Naive B cell (primary cell): ENCODE results near the gene KNOP1. TPM values are rescaled to one million over a fixed set of nuclear protein-coding genes. Genes with fewer than 3 reads are reported as not detected.

Experiments used
- ATAC-seq, 2 donors: fragments of 150-1000 bp; cut with Tn5 transposase; 2 replicates each; pipeline ENCODE4 v1.10.0; 2021; ENCODE audit warnings: low read depth in 2 of 2, mild to moderate bottlenecking in 2 of 2, moderate library complexity in 2 of 2
- DNase-seq: peaks from one replicate; pipeline ENCODE4 v3.0.0; 2022
- H3K27ac Mint-ChIP-seq, 6 donors: one replicate each; pipeline ENCODE4 v1.8.0; 2020 to 2022; ENCODE audit warnings: mild to moderate bottlenecking in 6 of 6, mixed read lengths in 6 of 6, moderate library complexity in 5 of 6, inconsistent platforms in 2 of 6
- H3K27me3 Mint-ChIP-seq, 3 donors: one replicate each; pipeline ENCODE4 v1.8.0; 2021 to 2022; ENCODE audit warnings: mixed read lengths in 3 of 3, mild to moderate bottlenecking in 1 of 3
- H3K36me3 Mint-ChIP-seq, 2 donors: one replicate each; pipeline ENCODE4 v1.8.0; 2020 to 2022; ENCODE audit warnings: mixed read lengths in 2 of 2, inconsistent platforms in 1 of 2, mild to moderate bottlenecking in 1 of 2
- H3K4me1 Mint-ChIP-seq, 3 donors: one replicate each; pipeline ENCODE4 v1.8.0; 2020 to 2022; ENCODE audit warnings: mixed read lengths in 3 of 3, inconsistent platforms in 1 of 3, mild to moderate bottlenecking in 1 of 3, moderate library complexity in 1 of 3
- H3K4me3 Mint-ChIP-seq, 8 donors: one replicate each; pipeline ENCODE4 v1.8.0; 2020 to 2022; ENCODE audit warnings: mild to moderate bottlenecking in 8 of 8, mixed read lengths in 8 of 8, moderate library complexity in 8 of 8, inconsistent platforms in 2 of 8
- H3K9me3 Mint-ChIP-seq, 7 donors: one replicate each; pipeline ENCODE4 v1.8.0; 2020 to 2022; ENCODE audit warnings: mixed read lengths in 7 of 7, mild to moderate bottlenecking in 5 of 7, inconsistent platforms in 2 of 7, moderate library complexity in 1 of 7
- polyA plus RNA-seq, 6 donors: library from polyadenylated mRNA; unstranded; fragments of 300-500 nt; fragmentation: Illumina TruSeq; gene quantifications; one replicate each; pipeline ENCODE4 v1.2.3, GENCODE V29; 2021; ENCODE audit warnings: low read depth in 6 of 6

KNOP1 gene, protein sequence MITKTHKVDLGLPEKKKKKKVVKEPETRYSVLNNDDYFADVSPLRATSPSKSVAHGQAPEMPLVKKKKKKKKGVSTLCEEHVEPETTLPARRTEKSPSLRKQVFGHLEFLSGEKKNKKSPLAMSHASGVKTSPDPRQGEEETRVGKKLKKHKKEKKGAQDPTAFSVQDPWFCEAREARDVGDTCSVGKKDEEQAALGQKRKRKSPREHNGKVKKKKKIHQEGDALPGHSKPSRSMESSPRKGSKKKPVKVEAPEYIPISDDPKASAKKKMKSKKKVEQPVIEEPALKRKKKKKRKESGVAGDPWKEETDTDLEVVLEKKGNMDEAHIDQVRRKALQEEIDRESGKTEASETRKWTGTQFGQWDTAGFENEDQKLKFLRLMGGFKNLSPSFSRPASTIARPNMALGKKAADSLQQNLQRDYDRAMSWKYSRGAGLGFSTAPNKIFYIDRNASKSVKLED
- 1 to 10 TPM; 2.2 to 8.3 (median 5.9) TPM for polyA plus RNA-seq

DNA sequence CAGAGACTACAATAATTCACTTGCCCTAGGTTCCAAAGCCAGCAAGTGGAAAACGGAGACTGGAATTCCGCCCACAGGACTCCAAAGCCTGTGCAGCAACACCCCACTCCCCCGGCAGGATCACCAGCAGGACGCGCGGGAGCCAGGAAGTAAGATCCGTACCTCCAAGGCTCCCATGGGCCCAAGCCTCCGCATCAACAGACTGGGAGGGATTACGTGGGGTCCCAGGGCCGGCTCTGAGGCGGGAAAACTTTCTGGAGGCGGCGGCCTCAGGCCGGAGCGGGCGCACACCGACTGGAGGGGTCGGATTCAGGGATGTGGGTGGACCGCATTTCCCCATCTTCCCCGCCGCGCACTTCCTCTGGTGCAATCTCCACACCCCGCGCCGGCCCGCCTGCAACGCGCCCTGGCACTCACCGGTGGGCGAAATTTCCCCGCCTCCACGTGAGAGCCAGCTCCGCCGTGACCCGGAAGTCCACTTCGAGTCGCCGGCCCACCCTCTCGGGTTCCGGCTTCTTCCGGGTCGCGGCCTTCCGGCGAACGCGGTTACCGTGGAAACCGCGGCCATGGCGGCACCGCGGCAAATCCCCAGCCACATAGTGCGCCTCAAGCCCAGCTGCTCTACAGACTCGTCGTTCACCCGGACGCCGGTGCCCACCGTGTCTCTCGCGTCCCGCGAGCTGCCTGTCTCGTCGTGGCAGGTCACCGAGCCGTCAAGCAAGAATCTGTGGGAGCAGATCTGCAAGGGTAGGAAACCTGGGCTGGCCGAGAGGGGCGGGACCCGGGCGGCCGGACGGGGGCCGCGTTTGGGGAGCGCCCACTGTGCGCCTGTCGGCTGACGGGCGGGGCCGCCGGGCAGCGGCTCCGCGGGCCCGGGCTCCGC lies at the start of gene KNOP1, which contains the start of gene IQCK:
KNOP1 (minus strand) TSS at position 487 of the 883 bp plus-strand sequence. CDS start 3,192 bp downstream, outside the sequence.
IQCK (plus strand) TSS at position 531 of the 883 bp plus-strand sequence; CDS start at position 567, 36 bp downstream.
- peak; percentile 97 for ATAC-seq
- H3K4me3 Mint-ChIP-seq: peak within 1 kb of the TSS; percentile 90 to 98 (median 94)
- DNase-seq: peak; percentile 89
- H3K4me1 Mint-ChIP-seq: peaks cover 28 to 39% (median 29%) of the 10 kb centered on the region in 3 donors
- peak within 1 kb of the TSS; percentile 60 to 89 (median 80) for H3K27ac Mint-ChIP-seq
- H3K27me3 Mint-ChIP-seq: no peaks in the 10 kb centered on the region
- no peaks in the 10 kb centered on the region for H3K9me3 Mint-ChIP-seq
- H3K36me3 Mint-ChIP-seq: peaks cover 14 to 15% of the 10 kb centered on the region in 2 donors

- Mint-ChIP-seq H3K27ac (no peak overlapping the region), H3K4me3 (no peak overlapping the region), H3K4me1 (no peaks in the 10 kb centered on the region), H3K27me3 (no peaks in the 10 kb centered on the region), H3K36me3 (peaks cover 9 to 12% of the 10 kb centered on the region in 2 donors), H3K9me3 (peaks cover 3 to 23% (median 10%) of the 10 kb centered on the region in 7 donors)
- no peak for ATAC-seq
- no peak for DNase-seq
Observed at GRCh38 chr16:19767497-19767896, 49.5 kb upstream of the KNOP1 start.

DNA sequence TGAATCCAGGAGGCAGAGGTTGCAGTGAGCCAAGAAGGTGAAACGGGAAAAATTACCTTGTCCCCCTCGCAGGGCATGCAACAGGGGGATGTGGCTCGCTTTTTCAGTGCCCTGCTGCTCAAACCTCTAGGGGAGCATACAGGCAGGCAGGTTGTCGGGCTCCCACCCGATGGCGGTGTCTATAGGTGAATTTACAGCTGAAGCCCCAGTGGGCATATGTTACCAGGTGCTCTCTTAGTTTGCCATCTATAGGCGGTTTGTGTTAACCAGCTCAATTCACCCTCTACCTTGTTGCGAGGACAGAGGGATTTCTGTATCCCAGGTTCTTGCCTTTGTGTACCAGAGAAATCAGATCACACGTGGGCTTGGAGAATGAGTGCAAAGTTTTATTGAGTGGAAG lies 49.0 kb upstream of the KNOP1 start:
- peaks cover 9 to 12% of the 10 kb centered on the region in 2 donors for H3K36me3 Mint-ChIP-seq
- H3K9me3 Mint-ChIP-seq: peaks cover 3 to 23% (median 10%) of the 10 kb centered on the region in 7 donors
- no peak for DNase-seq
- H3K27ac Mint-ChIP-seq: no peak overlapping the region
- H3K27me3 Mint-ChIP-seq: no peaks in the 10 kb centered on the region
- no peak overlapping the region for H3K4me3 Mint-ChIP-seq
- no peaks in the 10 kb centered on the region for H3K4me1 Mint-ChIP-seq
- ATAC-seq: no peak

- no peak overlapping the region for H3K27ac Mint-ChIP-seq
Observed at GRCh38 chr16:19766554-19766884, 48.5 kb upstream of the KNOP1 start.

GRCh38 chr16:19765860-19766553 lies 48.0 kb upstream of the KNOP1 start:
- Mint-ChIP-seq H3K36me3 (peaks cover 9 to 12% of the 10 kb centered on the region in 2 donors), H3K27me3 (no peaks in the 10 kb centered on the region), H3K4me3 (no peak overlapping the region), H3K27ac (no peak overlapping the region), H3K9me3 (peaks cover 3 to 23% (median 10%) of the 10 kb centered on the region in 7 donors), H3K4me1 (no peaks in the 10 kb centered on the region)
- DNase-seq: no peak
- ATAC-seq: no peak

More at GRCh38 chr16:19766554-19766884, 48.5 kb upstream of the KNOP1 start:
- ATAC-seq: no peak
- Mint-ChIP-seq H3K36me3 (peaks cover 9 to 12% of the 10 kb centered on the region in 2 donors), H3K4me1 (no peaks in the 10 kb centered on the region), H3K27me3 (no peaks in the 10 kb centered on the region), H3K9me3 (peaks cover 3 to 23% (median 10%) of the 10 kb centered on the region in 7 donors), H3K4me3 (no peak overlapping the region)
- DNase-seq: no peak

GRCh38 chr16:19760356-19761060 lies 42.5 kb upstream of the KNOP1 start:
- no peak for ATAC-seq
- Mint-ChIP-seq H3K27ac (no peak overlapping the region), H3K27me3 (no peaks in the 10 kb centered on the region), H3K9me3 (no peaks in the 10 kb centered on the region), H3K4me1 (no peaks in the 10 kb centered on the region), H3K36me3 (no peaks in the 10 kb centered on the region), H3K4me3 (no peak overlapping the region)
- DNase-seq: no peak

- Mint-ChIP-seq H3K36me3 (no peaks in the 10 kb centered on the region), H3K27ac (no peak overlapping the region), H3K9me3 (no peaks in the 10 kb centered on the region), H3K4me3 (no peak overlapping the region), H3K27me3 (no peaks in the 10 kb centered on the region), H3K4me1 (no peaks in the 10 kb centered on the region)
- DNase-seq: no peak
- no peak for ATAC-seq
Observed at GRCh38 chr16:19757762-19758595, 40.0 kb upstream of the KNOP1 start.

DNA sequence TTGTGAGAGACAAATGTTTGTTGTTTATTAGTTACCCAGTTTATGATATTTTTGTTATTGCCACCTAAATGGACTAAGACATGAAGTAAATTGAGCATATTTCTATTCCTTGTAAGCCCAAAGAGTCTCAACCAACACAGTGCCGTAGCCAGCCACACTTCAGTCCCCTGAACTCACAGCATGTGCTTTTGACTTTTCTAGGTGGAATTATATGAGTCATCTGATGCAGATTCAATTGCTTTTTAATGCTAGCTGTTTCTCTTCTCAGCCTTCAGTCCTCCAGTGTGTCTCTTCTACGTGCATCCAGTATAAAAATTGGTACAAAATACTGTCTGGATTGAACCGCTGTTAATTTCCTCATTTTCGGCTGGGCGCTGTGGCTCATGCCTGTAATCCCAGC lies 39.0 kb upstream of the KNOP1 start:
- H3K4me3 Mint-ChIP-seq: no peak overlapping the region
- H3K4me1 Mint-ChIP-seq: no peaks in the 10 kb centered on the region
- no peaks in the 10 kb centered on the region for H3K9me3 Mint-ChIP-seq
- no peak overlapping the region for H3K27ac Mint-ChIP-seq
- no peak for DNase-seq
- ATAC-seq: no peak
- no peaks in the 10 kb centered on the region for H3K36me3 Mint-ChIP-seq
- H3K27me3 Mint-ChIP-seq: no peaks in the 10 kb centered on the region

- Mint-ChIP-seq H3K4me1 (no peaks in the 10 kb centered on the region), H3K36me3 (no peaks in the 10 kb centered on the region), H3K27me3 (no peaks in the 10 kb centered on the region), H3K4me3 (no peak overlapping the region), H3K9me3 (no peaks in the 10 kb centered on the region), H3K27ac (no peak overlapping the region)
- DNase-seq (no peak), ATAC-seq (no peak)
Observed at GRCh38 chr16:19755268-19755667, 37.2 kb upstream of the KNOP1 start.

DNA sequence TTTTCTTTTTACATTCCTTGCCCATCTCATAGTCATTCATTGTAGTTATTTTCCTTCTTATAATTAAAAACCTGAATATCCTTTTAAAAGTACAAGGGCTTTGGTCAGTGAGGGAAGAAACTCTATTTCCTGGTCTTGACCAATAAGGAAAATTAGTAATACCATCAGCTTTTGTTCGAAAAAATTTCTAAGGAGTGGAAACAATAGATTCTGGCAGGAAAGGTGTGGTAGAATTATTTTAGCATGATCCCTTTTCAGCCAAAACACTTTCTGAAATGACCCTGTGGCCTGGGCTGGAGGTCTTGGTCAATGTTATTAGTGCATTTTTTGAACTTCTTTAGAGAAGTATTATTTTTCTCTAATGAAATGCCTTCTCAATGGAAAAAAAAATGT lies 36.6 kb upstream of the KNOP1 start:
- no peak for ATAC-seq
- H3K4me3 Mint-ChIP-seq: no peak overlapping the region
- H3K9me3 Mint-ChIP-seq: no peaks in the 10 kb centered on the region
- H3K27me3 Mint-ChIP-seq: no peaks in the 10 kb centered on the region
- H3K4me1 Mint-ChIP-seq: no peaks in the 10 kb centered on the region
- no peak overlapping the region for H3K27ac Mint-ChIP-seq
- no peaks in the 10 kb centered on the region for H3K36me3 Mint-ChIP-seq
- no peak for DNase-seq

DNA sequence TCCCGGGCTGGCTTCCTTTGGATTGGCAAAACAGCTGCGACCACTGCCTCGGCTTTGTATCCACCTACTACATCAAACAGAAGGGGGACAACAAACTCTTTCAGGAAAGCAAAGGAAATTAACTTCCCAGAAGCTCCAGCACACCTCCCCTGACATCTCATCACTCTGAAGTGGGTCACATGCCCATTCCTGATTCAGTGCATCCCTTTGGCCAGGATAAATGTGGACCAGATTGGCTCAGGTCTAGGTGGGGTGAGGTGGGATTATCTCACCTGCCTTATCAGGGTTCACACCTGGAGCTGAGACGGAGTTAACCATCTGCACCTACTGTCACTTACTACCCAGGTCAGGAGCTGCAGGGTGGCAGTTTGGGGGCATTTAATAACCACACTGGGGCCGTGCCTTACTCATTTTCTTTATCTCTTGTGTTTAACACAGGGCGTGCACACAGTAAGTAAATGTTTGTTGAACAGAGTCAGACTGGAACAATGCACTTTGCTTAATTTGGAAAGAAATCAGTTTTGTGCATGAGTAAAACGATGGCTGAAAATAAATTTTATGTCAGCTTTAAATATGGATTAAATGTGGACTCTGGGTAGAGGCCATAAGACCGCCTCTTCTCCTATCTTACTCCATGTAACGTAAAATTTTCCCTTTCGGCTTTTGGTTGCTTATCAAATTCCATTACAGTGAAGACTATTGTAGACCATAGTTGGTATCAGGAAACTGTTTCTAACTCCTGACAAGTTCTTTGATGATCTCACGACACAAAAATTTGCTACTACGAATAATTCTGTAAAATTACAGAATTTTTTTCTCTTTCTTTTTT lies 36.0 kb upstream of the KNOP1 start:
- Mint-ChIP-seq H3K4me1 (no peaks in the 10 kb centered on the region), H3K27me3 (no peaks in the 10 kb centered on the region), H3K4me3 (no peak overlapping the region), H3K36me3 (no peaks in the 10 kb centered on the region), H3K9me3 (no peaks in the 10 kb centered on the region), H3K27ac (no peak overlapping the region)
- DNase-seq (no peak), ATAC-seq (no peak)
